ENCODE data around the gene EML4. TPM values are rescaled to one million over a fixed set of nuclear protein-coding genes. Genes with fewer than 3 reads are reported as not detected.

Gene EML4
- total and polyA plus RNA-seq, 2 of the 13 experiments (the other 11 are each of a cell fraction or from before 2014, with no cell fraction given) = 243 to 476 TPM

DNA sequence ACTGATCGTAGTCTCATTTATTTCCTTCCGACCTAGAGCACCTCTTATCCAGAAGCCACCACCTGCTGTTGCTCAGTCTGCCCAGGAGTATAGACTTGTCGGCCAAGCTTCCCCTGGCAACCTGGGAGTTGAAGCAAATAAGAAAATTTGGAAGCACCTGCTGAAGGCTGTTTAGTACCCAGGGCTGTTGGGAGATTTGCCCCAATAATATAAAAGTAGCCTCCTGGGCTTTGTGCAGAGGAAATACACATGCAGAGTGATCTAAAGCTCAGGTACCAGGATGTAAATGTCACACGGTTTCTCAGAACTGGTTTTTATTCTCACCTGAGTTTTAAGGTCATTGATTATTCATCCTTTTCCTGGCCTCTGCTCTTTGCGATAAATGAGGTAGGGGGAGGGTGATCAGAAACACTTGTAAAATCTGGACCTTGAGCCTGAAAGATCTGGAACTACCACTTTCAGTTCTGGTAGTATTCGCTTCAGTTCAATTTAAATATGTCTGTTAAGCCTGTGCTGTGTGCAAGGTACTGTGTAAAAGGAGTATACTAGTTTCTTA, 192.7 kb downstream of the EML4 start (continued):
- no peak for TF ChIP-seq ZNF281 (CRISPR knock-in tag; IDR thresholded peaks at IDR 0.05; ENCODE audit: borderline replicate concordance)
- peak; percentile 5 for TF ChIP-seq ZEB1 (IDR thresholded peaks at IDR 0.05; ENCODE audit: insufficient replicate concordance, low read depth)
- TF ChIP-seq, protein P1, sequence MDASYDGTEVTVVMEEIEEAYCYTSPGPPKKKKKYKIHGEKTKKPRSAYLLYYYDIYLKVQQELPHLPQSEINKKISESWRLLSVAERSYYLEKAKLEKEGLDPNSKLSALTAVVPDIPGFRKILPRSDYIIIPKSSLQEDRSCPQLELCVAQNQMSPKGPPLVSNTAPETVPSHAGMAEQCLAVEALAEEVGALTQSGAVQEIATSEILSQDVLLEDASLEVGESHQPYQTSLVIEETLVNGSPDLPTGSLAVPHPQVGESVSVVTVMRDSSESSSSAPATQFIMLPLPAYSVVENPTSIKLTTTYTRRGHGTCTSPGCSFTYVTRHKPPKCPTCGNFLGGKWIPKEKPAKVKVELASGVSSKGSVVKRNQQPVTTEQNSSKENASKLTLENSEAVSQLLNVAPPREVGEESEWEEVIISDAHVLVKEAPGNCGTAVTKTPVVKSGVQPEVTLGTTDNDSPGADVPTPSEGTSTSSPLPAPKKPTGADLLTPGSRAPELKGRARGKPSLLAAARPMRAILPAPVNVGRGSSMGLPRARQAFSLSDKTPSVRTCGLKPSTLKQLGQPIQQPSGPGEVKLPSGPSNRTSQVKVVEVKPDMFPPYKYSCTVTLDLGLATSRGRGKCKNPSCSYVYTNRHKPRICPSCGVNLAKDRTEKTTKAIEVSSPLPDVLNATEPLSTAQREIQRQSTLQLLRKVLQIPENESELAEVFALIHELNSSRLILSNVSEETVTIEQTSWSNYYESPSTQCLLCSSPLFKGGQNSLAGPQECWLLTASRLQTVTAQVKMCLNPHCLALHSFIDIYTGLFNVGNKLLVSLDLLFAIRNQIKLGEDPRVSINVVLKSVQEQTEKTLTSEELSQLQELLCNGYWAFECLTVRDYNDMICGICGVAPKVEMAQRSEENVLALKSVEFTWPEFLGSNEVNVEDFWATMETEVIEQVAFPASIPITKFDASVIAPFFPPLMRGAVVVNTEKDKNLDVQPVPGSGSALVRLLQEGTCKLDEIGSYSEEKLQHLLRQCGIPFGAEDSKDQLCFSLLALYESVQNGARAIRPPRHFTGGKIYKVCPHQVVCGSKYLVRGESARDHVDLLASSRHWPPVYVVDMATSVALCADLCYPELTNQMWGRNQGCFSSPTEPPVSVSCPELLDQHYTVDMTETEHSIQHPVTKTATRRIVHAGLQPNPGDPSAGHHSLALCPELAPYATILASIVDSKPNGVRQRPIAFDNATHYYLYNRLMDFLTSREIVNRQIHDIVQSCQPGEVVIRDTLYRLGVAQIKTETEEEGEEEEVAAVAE (CRISPR knock-in tag; IDR thresholded peaks at IDR 0.05; ENCODE audit: borderline replicate concordance) = 0 out of 2 replicates have a peak, but pooled peaks have one; percentile 25
- TF ChIP-seq ZSCAN25 (CRISPR knock-in tag; IDR thresholded peaks at IDR 0.05) = 0 out of 2 replicates have a peak, but pooled peaks have one; percentile 38
- TF ChIP-seq, protein P2, sequence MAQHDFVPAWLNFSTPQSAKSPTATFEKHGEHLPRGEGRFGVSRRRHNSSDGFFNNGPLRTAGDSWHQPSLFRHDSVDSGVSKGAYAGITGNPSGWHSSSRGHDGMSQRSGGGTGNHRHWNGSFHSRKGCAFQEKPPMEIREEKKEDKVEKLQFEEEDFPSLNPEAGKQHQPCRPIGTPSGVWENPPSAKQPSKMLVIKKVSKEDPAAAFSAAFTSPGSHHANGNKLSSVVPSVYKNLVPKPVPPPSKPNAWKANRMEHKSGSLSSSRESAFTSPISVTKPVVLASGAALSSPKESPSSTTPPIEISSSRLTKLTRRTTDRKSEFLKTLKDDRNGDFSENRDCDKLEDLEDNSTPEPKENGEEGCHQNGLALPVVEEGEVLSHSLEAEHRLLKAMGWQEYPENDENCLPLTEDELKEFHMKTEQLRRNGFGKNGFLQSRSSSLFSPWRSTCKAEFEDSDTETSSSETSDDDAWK (CRISPR knock-in tag; IDR thresholded peaks at IDR 0.05) = no peak
- no peak for TF ChIP-seq SMARCC2 (IDR thresholded peaks at IDR 0.05)
- no peak for TF ChIP-seq GATAD1 (CRISPR knock-in tag; IDR thresholded peaks at IDR 0.05)
- 0 out of 2 replicates have a peak, but pooled peaks have one; percentile 1 for TF ChIP-seq ZNF337 (CRISPR knock-in tag; IDR thresholded peaks at IDR 0.05; ENCODE audit: borderline replicate concordance, low read depth)
- no peak for TF ChIP-seq ZNF350 (CRISPR knock-in tag; IDR thresholded peaks at IDR 0.05; ENCODE audit: borderline replicate concordance, low read depth)
- no peak for TF ChIP-seq ZNF562 (CRISPR knock-in tag; IDR thresholded peaks at IDR 0.05; ENCODE audit: borderline replicate concordance)
- no peak; the same call in 1 of the 2 replicates for TF ChIP-seq UBTF (CRISPR knock-in tag; IDR thresholded peaks at IDR 0.05)

All from HepG2 (cell line).